Measurements from ENCODE around the gene CDK7. TPM values are rescaled to one million over a fixed set of nuclear protein-coding genes. Genes with fewer than 3 reads are reported as not detected.

The CDK7 gene
- total RNA-seq, 4 donors from 2014 or later, result 16.7 to 54.5 (median 24.1) TPM

- no peak for DNase-seq
- WGBS, 2 donors, result 91% methylated on average over 5 of the region's 5 CpGs
- no peak overlapping the region for H3K4me3 ChIP-seq (replicated peaks in 1 of 3)
- H3K36me3 ChIP-seq, result peaks cover 15 to 20% of the 10 kb centered on the region in 2 donors
- H3K9me3 ChIP-seq, result no peaks in the 10 kb centered on the region
- no peaks in the 10 kb centered on the region for H3K4me1 ChIP-seq
- intact Hi-C loops (cut with DNase I), result no loop called here
- TF ChIP-seq POLR2A (IDR thresholded peaks at IDR 0.05), result no peak
- TF ChIP-seq CTCF (IDR thresholded peaks at IDR 0.05), result no peak
- H3K27ac ChIP-seq, result no peak overlapping the region
- H3K27me3 ChIP-seq, result no peaks in the 10 kb centered on the region
These were observed 44.8 kb downstream of the CDK7 start for GRCh38 chr5:69279517-69279916.

- H3K4me1 ChIP-seq, result no peaks in the 10 kb centered on the region
- H3K9me3 ChIP-seq, result no peaks in the 10 kb centered on the region
- DNase-seq, result no peak
- no peak overlapping the region for H3K27ac ChIP-seq
- intact Hi-C loops (cut with DNase I), result no loop called here
- no peak overlapping the region for H3K4me3 ChIP-seq (replicated peaks in 1 of 3)
- H3K27me3 ChIP-seq, result no peaks in the 10 kb centered on the region
- WGBS, 2 donors, result 95 to 100% methylated on average over 1 of the region's 1 CpG
- peaks cover 13 to 25% of the 10 kb centered on the region in 2 donors for H3K36me3 ChIP-seq
- TF ChIP-seq POLR2A (IDR thresholded peaks at IDR 0.05) (no peak), CTCF (IDR thresholded peaks at IDR 0.05) (no peak)
These were observed 46.4 kb downstream of the CDK7 start for GRCh38 chr5:69281114-69281513.

- H3K27ac ChIP-seq, result no peak overlapping the region
- peaks cover 7 to 11% of the 10 kb centered on the region in 2 donors for H3K36me3 ChIP-seq
- H3K4me3 ChIP-seq (replicated peaks in 1 of 3), result no peak overlapping the region
- no peak for DNase-seq
- intact Hi-C loops (cut with DNase I), result no loop called here
- TF ChIP-seq CTCF (IDR thresholded peaks at IDR 0.05) (no peak), POLR2A (IDR thresholded peaks at IDR 0.05) (no peak)
- 96 to 97% methylated on average over 2 of the region's 2 CpGs for WGBS, 2 donors
- no peaks in the 10 kb centered on the region for H3K27me3 ChIP-seq
- no peaks in the 10 kb centered on the region for H3K9me3 ChIP-seq
- no peaks in the 10 kb centered on the region for H3K4me1 ChIP-seq
These were observed 49.5 kb downstream of the CDK7 start for GRCh38 chr5:69284203-69284602.

GRCh38 chr5:69285448-69286116 lies 50.9 kb downstream of the CDK7 start:
- Histone ChIP-seq H3K36me3 (peaks cover 0 to 8% of the 10 kb centered on the region in 2 donors), H3K27me3 (no peaks in the 10 kb centered on the region), H3K27ac (no peak overlapping the region), H3K9me3 (no peaks in the 10 kb centered on the region), H3K4me1 (no peaks in the 10 kb centered on the region), H3K4me3 (replicated peaks in 1 of 3) (no peak overlapping the region)
- no peak for DNase-seq
- TF ChIP-seq CTCF (IDR thresholded peaks at IDR 0.05) (no peak), POLR2A (IDR thresholded peaks at IDR 0.05) (no peak)
- 83 to 90% methylated on average over 3 to 5 of the region's 5 CpGs for WGBS, 2 donors
- intact Hi-C loops (cut with DNase I), result no loop called here

GRCh38 chr5:69288069-69288468 lies 53.4 kb downstream of the CDK7 start:
- no peak overlapping the region for H3K4me3 ChIP-seq (replicated peaks in 1 of 3)
- 79 to 85% methylated on average over 2 of the region's 2 CpGs for WGBS, 2 donors
- no peak for TF ChIP-seq CTCF (IDR thresholded peaks at IDR 0.05)
- no peak for TF ChIP-seq POLR2A (IDR thresholded peaks at IDR 0.05)
- H3K9me3 ChIP-seq, result no peaks in the 10 kb centered on the region
- H3K27me3 ChIP-seq, result no peaks in the 10 kb centered on the region
- H3K4me1 ChIP-seq, result no peaks in the 10 kb centered on the region
- no peak for DNase-seq
- intact Hi-C loops (cut with DNase I), result no loop called here
- no peak overlapping the region for H3K27ac ChIP-seq
- peaks cover 0 to 5% of the 10 kb centered on the region in 2 donors for H3K36me3 ChIP-seq

Measured in thyroid gland (tissue), 4 donors.